ENCODE measurements around the gene SHOC2. TPM values are rescaled to one million over a fixed set of nuclear protein-coding genes. Genes with fewer than 3 reads are reported as not detected.

SHOC2 gene
- total RNA-seq, 1 donor from 2014 or later, result 47.9 TPM

- no peak for DNase-seq
- Histone ChIP-seq H3K36me3 (no peaks in the 10 kb centered on the region), H3K27ac (replicated peaks) (no peak overlapping the region), H3K9me3 (replicated peaks) (no peaks in the 10 kb centered on the region), H3K27me3 (ENCODE audit: low read depth) (no peaks in the 10 kb centered on the region), H3K4me1 (peaks cover 47% of the 10 kb centered on the region), H3K4me3 (no peak overlapping the region)
- intact Hi-C loops (cut with micrococcal nuclease), result no loop called here
- no peak for TF ChIP-seq CTCF (IDR thresholded peaks at IDR 0.05; ENCODE audit: borderline replicate concordance)
Observed at GRCh38 chr10:110967645-110968044, 48.2 kb downstream of the SHOC2 start.

- intact Hi-C loops (cut with micrococcal nuclease), result no loop called here
- no peak overlapping the region for H3K27ac ChIP-seq (replicated peaks)
- H3K36me3 ChIP-seq, result no peaks in the 10 kb centered on the region
- no peak for TF ChIP-seq CTCF (IDR thresholded peaks at IDR 0.05; ENCODE audit: borderline replicate concordance)
- H3K27me3 ChIP-seq (ENCODE audit: low read depth), result no peaks in the 10 kb centered on the region
- peaks cover 41% of the 10 kb centered on the region for H3K4me1 ChIP-seq
- no peak overlapping the region for H3K4me3 ChIP-seq
- no peak for DNase-seq
- H3K9me3 ChIP-seq (replicated peaks), result no peaks in the 10 kb centered on the region
Observed at GRCh38 chr10:110969183-110969582, 49.8 kb downstream of the SHOC2 start.

- Histone ChIP-seq H3K4me3 (no peak overlapping the region), H3K9me3 (replicated peaks) (no peaks in the 10 kb centered on the region), H3K27ac (replicated peaks) (no peak overlapping the region), H3K4me1 (peaks cover 32% of the 10 kb centered on the region), H3K27me3 (ENCODE audit: low read depth) (no peaks in the 10 kb centered on the region), H3K36me3 (no peaks in the 10 kb centered on the region)
- DNase-seq, result no peak
- TF ChIP-seq CTCF (IDR thresholded peaks at IDR 0.05; ENCODE audit: borderline replicate concordance), result no peak
- intact Hi-C loops (cut with micrococcal nuclease), result no loop called here
Observed at GRCh38 chr10:110971638-110972037, 52.2 kb downstream of the SHOC2 start.

- TF ChIP-seq CTCF (IDR thresholded peaks at IDR 0.05; ENCODE audit: borderline replicate concordance), result no peak
- H3K27me3 ChIP-seq (ENCODE audit: low read depth), result no peaks in the 10 kb centered on the region
- intact Hi-C loops (cut with micrococcal nuclease), result no loop called here
- H3K4me3 ChIP-seq, result no peak overlapping the region
- peaks cover 35% of the 10 kb centered on the region for H3K4me1 ChIP-seq
- no peaks in the 10 kb centered on the region for H3K36me3 ChIP-seq
- no peak overlapping the region for H3K27ac ChIP-seq (replicated peaks)
- no peaks in the 10 kb centered on the region for H3K9me3 ChIP-seq (replicated peaks)
- DNase-seq, result no peak
Observed at GRCh38 chr10:110972231-110973134, 53.1 kb downstream of the SHOC2 start.

- H3K4me1 ChIP-seq, result peaks cover 40% of the 10 kb centered on the region
- no peak overlapping the region for H3K4me3 ChIP-seq
- no peaks in the 10 kb centered on the region for H3K27me3 ChIP-seq (ENCODE audit: low read depth)
- intact Hi-C loops (cut with micrococcal nuclease), result no loop called here
- H3K27ac ChIP-seq (replicated peaks), result no peak overlapping the region
- H3K9me3 ChIP-seq (replicated peaks), result no peaks in the 10 kb centered on the region
- DNase-seq, result no peak
- no peak for TF ChIP-seq CTCF (IDR thresholded peaks at IDR 0.05; ENCODE audit: borderline replicate concordance)
- no peaks in the 10 kb centered on the region for H3K36me3 ChIP-seq
Observed at GRCh38 chr10:110973400-110973799, 54.0 kb downstream of the SHOC2 start.
